HepG2 (cell line): ENCODE results near the gene PELI3. TPM values are rescaled to one million over a fixed set of nuclear protein-coding genes. Genes with fewer than 3 reads are reported as not detected.
A peak's percentile ranks its signal among the peaks of the same experiment; 100 is the strongest.

Source experiments
- HNF1B ChIP-seq: sonication (generic); formaldehyde crosslinking; IDR thresholded peaks from 2 replicates; pipeline ENCODE4 v1.5.1; 2020; ENCODE audit warnings: mild to moderate bottlenecking, moderate library complexity, missing genetic modification reagents
- HNRNPLL ChIP-seq: fragments of 200-400 bp; formaldehyde crosslinking; IDR thresholded peaks from 2 replicates; pipeline ENCODE4 v1.6.1; 2017; ENCODE audit warnings: mild to moderate bottlenecking, low read depth, low read length; ENCODE audit not compliant: poor library complexity, severe bottlenecking
- KLF9 ChIP-seq: IDR thresholded peaks from 2 replicates; pipeline ENCODE4 v1.6.1; 2016; ENCODE audit warnings: low read depth
- SPEN ChIP-seq: sonication (generic); formaldehyde crosslinking; IDR thresholded peaks from 2 replicates; pipeline ENCODE4 v1.5.1; 2020; ENCODE audit warnings: low read depth, mild to moderate bottlenecking, missing genetic modification reagents
- THAP8 ChIP-seq: sonication (generic); formaldehyde crosslinking; IDR thresholded peaks from 2 replicates; pipeline ENCODE4 v1.5.1; 2020; ENCODE audit warnings: missing genetic modification reagents, mild to moderate bottlenecking, borderline replicate concordance
- ZBED4 ChIP-seq: sonication (generic); formaldehyde crosslinking; IDR thresholded peaks from 2 replicates; pipeline ENCODE4 v1.4.0; 2020; ENCODE audit warnings: missing genetic modification reagents, borderline replicate concordance
- ZNF430 ChIP-seq: sonication (generic); formaldehyde crosslinking; IDR thresholded peaks from 2 replicates; pipeline ENCODE4 v1.9.0; 2021; ENCODE audit warnings: mild to moderate bottlenecking, missing genetic modification reagents
- ZNF451 ChIP-seq: sonication (generic); formaldehyde crosslinking; IDR thresholded peaks from 2 replicates; pipeline ENCODE4 v1.5.0; 2020; ENCODE audit warnings: mild to moderate bottlenecking, missing genetic modification reagents
- ZNF484 ChIP-seq: sonication (generic); formaldehyde crosslinking; IDR thresholded peaks from 2 replicates; pipeline ENCODE4 v1.5.1; 2020; ENCODE audit warnings: mild to moderate bottlenecking, low read depth, missing genetic modification reagents, borderline replicate concordance
- polyA plus RNA-seq, 8 experiments: library from polyadenylated mRNA; depleted of rRNA in 3 of 8; stranded (reverse) in 7 of 8; unstranded in 1 of 8; fragments of >200 nt; fragmentation: Illumina TruSeq in 4 of 8; extraction: Trizol in 4 of 8; gene quantifications; 2 replicates each; pipeline versions ENCODE4 v1.2.1 to v1.2.3, GENCODE V29; 2011 to 2016; ENCODE audit warnings: low read depth in 4 of 8, missing spikeins in 1 of 8, mixed read lengths in 1 of 8; ENCODE audit not compliant: insufficient read depth in 1 of 8
- total RNA-seq, 5 experiments: library from RNA; depleted of rRNA; stranded (reverse); fragments of >200 nt; fragmentation: Illumina TruSeq; extraction: Trizol; gene quantifications; 2 replicates each; pipeline ENCODE4 v1.2.3, GENCODE V29; 2016; ENCODE audit warnings: low read depth in 1 of 5
- TF ChIP-seq, protein P1 (sequence below): IDR thresholded peaks from 2 replicates; pipeline ENCODE4 v1.6.1; 2016; ENCODE audit warnings: control low read depth
- TF ChIP-seq, protein P2 (sequence below): sonication (generic); formaldehyde crosslinking; IDR thresholded peaks from 2 replicates; pipeline ENCODE4 v1.8.0; 2022; ENCODE audit warnings: missing genetic modification reagents, mild to moderate bottlenecking, borderline replicate concordance
- TF ChIP-seq, protein P3 (sequence below): IDR thresholded peaks from 2 replicates; pipeline ENCODE4 v1.6.1; 2016
- TF ChIP-seq, protein P4 (sequence below): sonication (generic); formaldehyde crosslinking; IDR thresholded peaks from 2 replicates; pipeline ENCODE4 v1.4.0; 2020; ENCODE audit warnings: missing genetic modification reagents, borderline replicate concordance

PELI3 gene
- total and polyA plus RNA-seq, 2 of the 13 experiments (the other 11 are each of a cell fraction or from before 2014, with no cell fraction given): 2.0 to 4.0 TPM

DNA sequence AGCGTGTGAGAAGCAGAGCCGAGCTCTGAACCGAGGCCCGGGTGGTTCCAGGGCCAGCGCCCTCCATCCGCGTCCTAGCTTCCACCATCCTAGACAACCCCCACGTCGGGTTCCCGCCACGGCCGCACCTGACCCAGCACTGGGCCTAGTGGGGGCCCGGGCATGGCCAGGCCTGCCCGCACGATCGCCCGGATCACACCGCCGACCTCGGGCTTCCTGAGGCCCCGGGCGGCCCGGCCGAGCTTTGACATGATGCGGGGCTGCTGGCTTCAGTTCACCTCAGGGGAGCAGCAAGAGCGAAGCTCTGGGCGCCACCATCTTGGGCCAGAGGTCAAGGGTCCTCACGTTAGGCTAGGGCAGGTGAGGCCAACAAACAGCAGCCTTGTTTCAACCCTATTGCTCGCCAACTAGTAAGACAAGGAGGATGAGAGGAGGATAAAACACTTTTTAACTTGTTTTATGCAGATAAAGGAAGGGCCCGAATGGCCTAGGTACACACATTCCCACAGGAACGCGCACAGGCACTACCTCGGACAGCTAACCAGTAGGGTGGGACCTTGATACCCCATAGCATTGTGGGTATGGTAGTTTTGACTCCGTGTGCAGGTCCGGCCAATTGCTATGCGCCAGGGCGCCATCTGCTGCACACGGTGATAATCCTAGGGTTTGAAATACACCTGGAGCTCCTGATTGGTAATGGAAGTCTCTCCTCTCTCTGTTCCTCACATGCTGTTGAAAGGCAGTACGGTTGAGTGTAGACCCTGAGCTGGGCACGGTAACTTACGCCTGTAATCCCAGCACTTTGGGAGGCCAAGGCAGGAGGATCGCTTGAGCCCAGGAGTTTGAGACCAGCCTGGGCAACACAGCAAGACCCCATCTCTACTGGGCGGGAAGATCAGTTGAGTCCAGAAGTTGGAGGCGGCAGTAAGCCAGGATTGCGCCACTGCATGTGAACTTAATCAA lies 27.9 kb upstream of the PELI3 start, which contains the start of gene MRPL11 (continued):
- TF ChIP-seq, protein P1, sequence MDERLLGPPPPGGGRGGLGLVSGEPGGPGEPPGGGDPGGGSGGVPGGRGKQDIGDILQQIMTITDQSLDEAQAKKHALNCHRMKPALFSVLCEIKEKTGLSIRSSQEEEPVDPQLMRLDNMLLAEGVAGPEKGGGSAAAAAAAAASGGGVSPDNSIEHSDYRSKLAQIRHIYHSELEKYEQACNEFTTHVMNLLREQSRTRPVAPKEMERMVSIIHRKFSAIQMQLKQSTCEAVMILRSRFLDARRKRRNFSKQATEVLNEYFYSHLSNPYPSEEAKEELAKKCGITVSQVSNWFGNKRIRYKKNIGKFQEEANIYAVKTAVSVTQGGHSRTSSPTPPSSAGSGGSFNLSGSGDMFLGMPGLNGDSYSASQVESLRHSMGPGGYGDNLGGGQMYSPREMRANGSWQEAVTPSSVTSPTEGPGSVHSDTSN (CRISPR knock-in tag): no peak
- TF ChIP-seq ZNF430 (CRISPR knock-in tag): peak; percentile 64; the same call in 1 of the 2 replicates
- TF ChIP-seq, protein P2, sequence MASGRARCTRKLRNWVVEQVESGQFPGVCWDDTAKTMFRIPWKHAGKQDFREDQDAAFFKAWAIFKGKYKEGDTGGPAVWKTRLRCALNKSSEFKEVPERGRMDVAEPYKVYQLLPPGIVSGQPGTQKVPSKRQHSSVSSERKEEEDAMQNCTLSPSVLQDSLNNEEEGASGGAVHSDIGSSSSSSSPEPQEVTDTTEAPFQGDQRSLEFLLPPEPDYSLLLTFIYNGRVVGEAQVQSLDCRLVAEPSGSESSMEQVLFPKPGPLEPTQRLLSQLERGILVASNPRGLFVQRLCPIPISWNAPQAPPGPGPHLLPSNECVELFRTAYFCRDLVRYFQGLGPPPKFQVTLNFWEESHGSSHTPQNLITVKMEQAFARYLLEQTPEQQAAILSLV (CRISPR knock-in tag): no peak
- TF ChIP-seq ZNF484 (CRISPR knock-in tag): no peak
- TF ChIP-seq HNRNPLL: no peak
- TF ChIP-seq, protein P3, sequence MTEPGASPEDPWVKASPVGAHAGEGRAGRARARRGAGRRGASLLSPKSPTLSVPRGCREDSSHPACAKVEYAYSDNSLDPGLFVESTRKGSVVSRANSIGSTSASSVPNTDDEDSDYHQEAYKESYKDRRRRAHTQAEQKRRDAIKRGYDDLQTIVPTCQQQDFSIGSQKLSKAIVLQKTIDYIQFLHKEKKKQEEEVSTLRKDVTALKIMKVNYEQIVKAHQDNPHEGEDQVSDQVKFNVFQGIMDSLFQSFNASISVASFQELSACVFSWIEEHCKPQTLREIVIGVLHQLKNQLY (CRISPR knock-in tag): peak; percentile 44; the same call in 1 of the 2 replicates
- 0 out of 2 replicates have a peak, but pooled peaks have one; percentile 54 for TF ChIP-seq ZBED4
- peak; percentile 78; the same call in 1 of the 2 replicates for TF ChIP-seq HNF1B (CRISPR knock-in tag)
- TF ChIP-seq, protein P4, sequence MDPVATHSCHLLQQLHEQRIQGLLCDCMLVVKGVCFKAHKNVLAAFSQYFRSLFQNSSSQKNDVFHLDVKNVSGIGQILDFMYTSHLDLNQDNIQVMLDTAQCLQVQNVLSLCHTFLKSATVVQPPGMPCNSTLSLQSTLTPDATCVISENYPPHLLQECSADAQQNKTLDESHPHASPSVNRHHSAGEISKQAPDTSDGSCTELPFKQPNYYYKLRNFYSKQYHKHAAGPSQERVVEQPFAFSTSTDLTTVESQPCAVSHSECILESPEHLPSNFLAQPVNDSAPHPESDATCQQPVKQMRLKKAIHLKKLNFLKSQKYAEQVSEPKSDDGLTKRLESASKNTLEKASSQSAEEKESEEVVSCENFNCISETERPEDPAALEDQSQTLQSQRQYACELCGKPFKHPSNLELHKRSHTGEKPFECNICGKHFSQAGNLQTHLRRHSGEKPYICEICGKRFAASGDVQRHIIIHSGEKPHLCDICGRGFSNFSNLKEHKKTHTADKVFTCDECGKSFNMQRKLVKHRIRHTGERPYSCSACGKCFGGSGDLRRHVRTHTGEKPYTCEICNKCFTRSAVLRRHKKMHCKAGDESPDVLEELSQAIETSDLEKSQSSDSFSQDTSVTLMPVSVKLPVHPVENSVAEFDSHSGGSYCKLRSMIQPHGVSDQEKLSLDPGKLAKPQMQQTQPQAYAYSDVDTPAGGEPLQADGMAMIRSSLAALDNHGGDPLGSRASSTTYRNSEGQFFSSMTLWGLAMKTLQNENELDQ (CRISPR knock-in tag): no peak
- no peak for TF ChIP-seq KLF9 (CRISPR knock-in tag)
- TF ChIP-seq THAP8: no peak
- peak; percentile 72; the same call in 1 of the 2 replicates for TF ChIP-seq SPEN (CRISPR knock-in tag)
- TF ChIP-seq ZNF451 (CRISPR knock-in tag): no peak
